Daoy (cell line): Measurements from ENCODE around the gene SYT17. TPM values are rescaled to one million over a fixed set of nuclear protein-coding genes. Genes with fewer than 3 reads are reported as not detected.

Experiments
- DNase-seq: peaks from one replicate; pipeline ENCODE4 v3.0.0-alpha.2; 2015; ENCODE audit warnings: low read depth
- total RNA-seq: library from RNA; depleted of rRNA; stranded (reverse); fragments of >200 nt; shearing (Covaris generic); gene quantifications from 2 replicates; pipeline ENCODE4 v1.2.3, GENCODE V29; 2014; rRNA removed

Gene SYT17
- total RNA-seq, 1 experiment from 2014 or later: 3.8 TPM

DNA sequence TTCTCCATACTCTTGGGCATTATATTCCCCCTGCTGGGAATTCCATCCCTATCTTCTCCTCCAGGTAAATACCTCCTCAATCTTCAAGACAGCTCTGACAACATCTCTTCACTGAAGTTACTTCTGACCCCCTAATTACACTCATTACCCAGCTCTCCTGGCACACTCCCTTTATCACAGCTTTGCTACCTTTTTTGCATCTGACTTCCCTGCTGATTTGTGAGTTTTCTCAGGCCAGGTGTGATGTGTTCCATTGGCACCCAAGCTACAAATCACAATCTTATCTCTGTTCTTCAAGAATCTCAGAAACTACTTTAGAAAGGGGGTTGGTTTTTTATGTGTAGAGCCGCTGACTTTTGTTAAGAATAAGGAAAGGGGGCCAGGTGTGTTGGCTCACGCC lies 131.5 kb downstream of the SYT17 start:
- DNase-seq: no peak

DNA sequence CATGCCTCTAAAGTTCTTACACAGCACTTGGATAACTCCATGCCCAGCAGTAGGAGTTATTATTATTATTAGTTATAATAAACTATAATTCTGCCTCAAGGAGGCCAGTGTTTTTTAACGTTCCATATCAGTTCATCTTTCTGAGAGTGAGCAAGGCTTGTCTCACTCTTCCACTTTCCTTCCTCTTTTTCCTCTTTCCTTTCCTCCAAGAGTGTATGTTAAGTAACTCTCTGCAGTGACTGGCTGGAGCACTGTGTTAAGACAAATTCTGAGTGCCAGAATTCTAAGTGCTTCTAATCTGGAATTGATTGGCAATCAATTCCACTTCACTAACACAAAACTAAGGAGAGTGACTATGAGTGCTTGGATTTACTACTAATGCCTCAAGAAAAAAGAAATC lies 133.9 kb downstream of the SYT17 start:
- no peak for DNase-seq

DNA sequence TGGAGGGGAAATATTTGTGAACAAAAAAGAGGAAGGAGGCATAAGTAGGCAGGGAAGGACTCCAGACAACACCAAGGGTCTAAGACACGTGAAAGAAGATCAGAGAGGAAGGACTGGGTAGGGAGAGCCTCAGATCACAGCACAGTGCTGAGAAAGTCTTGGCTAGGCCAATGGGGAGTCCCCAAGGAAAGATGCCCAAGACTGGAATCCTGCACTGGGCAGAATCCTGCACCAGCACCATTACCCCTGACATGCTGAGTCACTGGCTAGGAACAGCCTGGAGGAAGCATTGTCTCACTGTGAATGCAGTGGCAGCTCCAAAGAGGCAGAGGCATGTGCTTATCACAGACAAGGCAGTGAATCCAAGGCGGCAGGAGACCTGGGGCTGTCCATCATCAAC lies 136.7 kb downstream of the SYT17 start:
- peak; percentile 46 for DNase-seq

DNA sequence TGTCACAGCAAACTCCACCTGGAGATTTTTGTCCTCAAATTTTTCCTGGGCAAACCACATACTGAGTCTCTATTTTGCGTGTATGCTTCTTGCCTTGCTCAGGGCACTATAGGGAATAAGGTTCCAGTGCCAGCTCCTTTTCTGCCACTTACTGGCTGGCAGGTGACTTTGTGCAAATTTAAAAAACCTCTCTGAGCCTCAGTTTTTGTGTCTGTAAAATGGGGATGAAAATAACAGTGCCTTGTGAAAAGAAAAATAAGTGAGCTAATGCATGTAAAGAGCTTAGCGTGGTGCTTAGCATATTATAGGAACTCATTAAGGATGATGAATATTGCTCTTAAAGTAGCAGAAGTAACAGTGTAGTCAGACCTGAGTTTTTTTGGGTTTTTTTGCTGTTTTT lies 137.4 kb downstream of the SYT17 start:
- no peak for DNase-seq

DNA sequence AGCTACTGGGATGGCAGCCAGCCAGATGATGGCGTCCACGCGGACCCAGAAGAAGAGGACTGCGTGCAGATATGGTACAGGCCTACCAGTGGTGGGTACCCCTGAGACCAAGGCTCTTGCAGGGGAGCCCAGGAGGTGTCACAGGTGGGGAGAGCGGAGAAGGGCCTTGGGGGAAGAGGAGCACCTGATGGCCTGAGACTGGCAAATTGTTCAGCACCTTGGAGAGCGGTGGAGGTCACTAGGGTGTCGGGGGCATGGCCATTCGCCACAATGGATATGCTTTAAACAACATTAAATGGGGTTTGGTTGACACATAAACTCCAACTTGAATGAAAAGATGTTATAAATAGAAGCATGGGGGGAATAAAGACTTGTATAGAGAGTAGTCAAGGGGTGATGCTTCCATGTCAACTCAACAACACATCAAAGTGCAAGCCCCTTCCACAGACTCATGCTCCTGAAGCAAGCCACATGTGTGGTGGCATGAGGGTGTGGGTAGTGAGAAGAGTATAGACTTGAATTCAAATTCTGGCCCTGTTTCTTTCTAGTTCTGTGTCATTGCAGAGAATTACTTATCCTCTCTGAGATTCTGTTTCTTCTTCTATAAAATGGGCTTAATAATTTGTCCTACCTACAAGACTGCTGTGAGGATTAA lies 139.7 kb downstream of the SYT17 start:
- DNase-seq: peak; percentile 33

DNA sequence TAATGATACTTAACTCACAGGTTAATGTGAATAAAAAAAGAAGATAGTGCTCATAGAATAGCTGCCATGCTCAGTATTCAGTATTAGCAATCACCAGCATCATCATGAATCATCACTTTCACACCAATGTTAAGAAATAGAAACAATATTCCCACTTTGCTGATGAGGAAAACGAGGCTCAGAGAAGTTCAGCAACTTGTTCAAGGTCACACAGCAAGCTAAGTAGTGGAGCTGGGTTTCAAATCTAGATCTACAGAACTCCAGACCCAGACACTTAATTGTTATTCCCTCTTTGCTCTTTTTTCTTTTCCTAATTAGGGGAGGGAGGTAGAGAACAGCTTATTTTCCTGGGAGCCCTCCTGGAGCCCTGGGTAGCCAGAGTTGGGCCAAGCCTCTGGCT lies 140.4 kb downstream of the SYT17 start:
- DNase-seq: no peak

DNA sequence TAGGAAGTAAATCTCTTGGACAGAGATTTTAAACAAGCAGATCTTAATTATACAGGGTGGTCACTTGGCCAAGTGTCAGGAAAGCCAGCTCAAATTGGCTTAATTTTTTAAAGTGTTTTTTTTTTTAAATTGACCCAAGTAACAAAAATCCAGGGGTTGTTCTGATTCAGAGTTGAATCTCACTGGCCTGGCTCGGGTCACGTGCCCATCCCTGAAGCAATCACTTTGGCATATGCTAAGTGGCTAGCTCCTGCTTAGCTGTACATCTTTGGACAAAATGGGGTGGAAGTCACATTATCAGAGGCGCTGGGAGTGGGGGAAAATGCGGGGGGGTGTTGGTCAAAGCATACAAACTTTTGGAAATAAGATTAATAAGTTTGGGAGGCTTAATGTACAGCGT lies 141.1 kb downstream of the SYT17 start:
- DNase-seq: no peak

DNA sequence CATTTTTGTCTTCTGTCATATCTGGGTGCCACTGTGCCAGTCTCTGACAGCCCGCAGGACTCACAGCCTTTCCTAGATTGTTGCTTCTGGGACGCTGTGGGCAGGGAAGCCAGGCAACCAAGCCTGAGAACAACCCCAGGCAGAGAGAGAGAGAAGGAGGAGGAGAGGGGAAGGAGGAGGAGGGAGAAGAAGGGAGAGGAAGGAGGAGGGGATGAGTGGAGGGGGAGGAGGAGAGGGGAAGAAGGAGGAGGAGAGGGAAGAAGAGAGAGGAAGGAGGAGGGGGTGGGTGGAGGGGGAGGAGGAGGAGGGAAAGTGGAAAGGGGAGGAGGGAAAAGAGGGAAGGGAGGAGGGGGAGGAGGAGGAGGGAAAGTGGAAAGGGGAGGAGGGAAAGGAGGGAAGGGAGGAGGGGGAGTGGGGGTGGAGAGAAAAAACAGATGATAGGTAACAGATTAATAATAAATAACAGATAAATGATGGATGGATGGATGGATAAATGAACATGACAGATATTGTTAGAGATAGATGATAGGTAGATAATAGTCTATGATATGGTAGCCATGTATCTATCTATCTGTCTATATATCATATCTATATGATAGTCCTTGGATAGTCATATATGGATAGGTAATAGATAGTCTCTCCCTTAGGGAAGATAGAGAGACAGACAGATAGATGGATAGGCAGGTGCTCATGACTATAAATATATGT lies 146.8 kb downstream of the SYT17 start:
- DNase-seq: no peak

DNA sequence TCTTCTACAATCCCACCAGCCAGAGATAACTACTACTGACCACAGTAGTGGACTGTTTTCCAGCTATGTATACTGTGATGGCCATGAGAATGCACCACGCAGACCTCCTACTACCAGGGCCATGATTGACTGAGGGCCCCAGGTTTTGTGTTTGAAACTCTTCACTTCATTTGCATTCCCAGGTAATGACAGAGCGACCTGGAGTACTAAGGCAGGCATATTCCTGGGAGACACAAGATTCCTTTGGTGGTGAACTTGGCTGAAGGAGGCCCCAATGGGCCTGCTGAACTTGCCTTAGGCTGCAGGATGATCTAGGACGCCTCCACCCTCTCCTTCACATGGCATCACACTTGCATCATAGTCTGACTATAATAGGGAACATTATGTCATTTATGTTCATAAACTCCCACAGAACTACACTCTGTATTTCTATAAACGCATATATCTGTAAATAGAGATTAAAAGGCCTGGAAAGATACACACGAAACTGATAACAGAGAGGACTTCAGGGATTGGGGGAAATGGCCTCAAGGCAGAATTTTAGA lies 147.9 kb downstream of the SYT17 start:
- no peak for DNase-seq

DNA sequence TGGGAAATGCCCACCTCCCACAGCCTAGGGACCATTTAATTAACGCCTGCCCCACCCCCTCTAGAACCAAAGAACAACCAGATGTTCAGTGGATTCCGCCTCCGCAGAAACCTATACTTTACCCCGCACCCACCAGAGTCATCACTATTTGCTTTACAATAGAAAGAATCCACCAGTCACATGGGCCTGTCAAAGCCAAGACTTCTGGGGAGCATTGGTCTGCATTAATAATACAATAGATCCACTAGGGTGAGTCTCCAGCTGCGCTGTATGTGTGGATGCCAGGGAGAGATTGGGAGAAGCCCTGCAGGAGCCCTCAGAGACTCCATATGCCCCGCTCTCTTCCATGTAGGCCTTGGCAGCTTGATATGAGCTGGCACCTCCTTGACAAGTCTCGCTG lies 148.8 kb downstream of the SYT17 start:
- no peak for DNase-seq

Other genes starting within 250 kb of the SYT17 start
- 19.8 and 22.0 TPM in 2 replicates for gene SMG1, start 241.8 kb upstream of the SYT17 start, total RNA-seq
- 1.3 and 1.9 TPM in 2 replicates for gene TMC7, start 184.3 kb upstream of the SYT17 start, total RNA-seq
- 23.9 and 32.8 TPM in 2 replicates for gene COQ7, start 100.6 kb upstream of the SYT17 start, total RNA-seq
- 17.8 and 19.5 TPM in 2 replicates for gene ITPRIPL2, start 54.3 kb upstream of the SYT17 start, total RNA-seq
- gene CLEC19A, start 117.5 kb downstream of the SYT17 start, total RNA-seq: not detected in 2 replicates
- 0.23 TPM in 1 of 2 replicates, not detected in the other for gene TMC5, start 249.6 kb downstream of the SYT17 start, total RNA-seq